Adrenal gland (tissue), 5 donors: ENCODE results near the gene ATAD3B.

ENCODE experiments used
- CTCF ChIP-seq, 6 experiments: fragments of 450-650 bp in 4 of 6; fragments of 200-600 bp in 2 of 6; sonication (generic) in 1 of 6; IDR thresholded peaks; 1 replicate in 5 of 6; 2 replicates in 1 of 6; pipeline versions ENCODE4 v1.5.1 to v1.8.0; 2016 to 2021; ENCODE audit warnings: antibody characterized with exemption in 6 of 6, mild to moderate bottlenecking in 2 of 6, moderate library complexity in 1 of 6
- POLR2A ChIP-seq, 2 donors: fragments of 450-650 bp; IDR thresholded peaks; one replicate each; pipeline ENCODE4 v1.6.1; 2017; ENCODE audit warnings: antibody characterized with exemption in 2 of 2, mild to moderate bottlenecking in 2 of 2, moderate library complexity in 1 of 2
- donor health status: DM: no; HTN: no; CAD: no.

- TF ChIP-seq CTCF (IDR thresholded peaks at IDR 0.05), result no peak
- TF ChIP-seq POLR2A (IDR thresholded peaks at IDR 0.05), result no peak
These were observed 18.7 kb upstream of the ATAD3B start for GRCh38 chr1:1452882-1453281.
